ENCODE results near the gene TRAK1.
A peak's percentile ranks its signal among the peaks of the same experiment; 100 is the strongest.

Gene TRAK1

DNA sequence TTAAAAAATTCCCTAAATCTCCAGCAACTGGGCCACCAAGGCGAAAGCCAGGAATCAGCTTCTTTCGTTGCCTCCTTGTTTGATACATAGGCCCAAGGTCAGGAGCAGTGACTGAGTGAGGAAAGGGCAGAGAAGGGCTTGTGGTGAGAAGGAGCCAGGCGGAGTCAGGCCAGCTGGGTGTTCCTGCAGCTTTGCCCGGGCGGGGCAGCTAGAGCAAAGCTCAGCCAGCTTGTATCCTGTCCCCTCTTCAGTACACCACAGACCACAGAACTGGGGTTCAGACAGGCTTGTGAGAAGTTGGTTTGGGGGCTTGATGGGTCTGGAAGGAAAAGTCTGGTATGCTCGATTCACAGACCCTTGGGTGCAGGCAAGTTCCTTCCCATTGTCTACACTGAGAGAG, 122.3 kb downstream of the TRAK1 start:
- DNase-seq: no peak

DNA sequence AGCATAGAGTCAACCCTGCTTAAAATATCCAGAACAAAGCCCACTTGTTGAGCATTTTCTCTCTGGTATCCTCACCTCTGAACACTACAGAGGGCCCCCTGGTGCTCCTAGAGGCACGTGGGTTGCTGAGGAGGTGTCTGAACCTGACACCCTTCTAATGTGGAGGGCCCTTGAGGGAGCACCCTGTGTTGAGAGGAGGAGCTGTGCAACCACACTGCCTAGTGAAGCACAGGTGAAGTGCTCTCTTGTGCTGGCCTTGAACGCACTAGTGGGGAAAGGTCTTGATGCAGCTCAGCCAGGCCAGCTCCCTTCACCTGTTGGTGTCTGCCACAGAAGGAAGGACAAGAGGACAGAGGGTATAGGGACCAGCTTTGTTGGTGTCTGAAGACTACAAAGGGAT, 122.9 kb downstream of the TRAK1 start:
- no peak for DNase-seq

DNA sequence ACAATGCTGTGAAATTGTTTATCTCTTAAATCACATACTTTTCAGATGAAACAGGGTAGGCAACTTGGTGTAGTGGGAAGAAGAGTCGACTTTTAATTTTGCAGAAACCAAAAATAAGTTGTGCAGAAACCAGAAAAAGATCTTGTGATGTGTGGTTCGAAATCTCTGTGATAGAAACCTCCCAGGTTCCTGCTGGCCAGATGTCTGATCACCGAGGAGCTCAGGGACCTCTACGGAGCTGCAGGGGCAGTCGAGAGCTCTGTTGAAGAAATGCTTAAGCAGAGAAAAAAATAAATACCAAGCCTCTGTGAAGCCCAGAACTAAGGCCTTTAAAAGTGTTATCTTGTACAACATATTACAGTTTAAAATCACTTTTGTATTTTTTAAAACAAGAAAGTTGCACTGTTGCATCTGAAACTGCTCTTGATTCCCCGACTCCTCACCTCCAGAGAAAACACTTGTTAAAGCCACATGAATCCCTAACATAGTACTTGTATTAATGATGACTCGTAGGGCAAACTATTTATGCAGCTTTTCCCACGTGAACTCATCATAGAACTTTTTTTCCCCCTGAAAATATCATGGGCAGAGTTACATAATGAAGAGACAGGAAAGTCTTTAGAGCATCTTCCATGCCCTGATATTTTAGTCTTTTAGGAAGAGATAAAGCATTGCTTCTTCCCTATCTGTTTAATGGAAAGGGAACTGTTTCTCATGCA, 123.6 kb downstream of the TRAK1 start:
- DNase-seq: no peak

DNA sequence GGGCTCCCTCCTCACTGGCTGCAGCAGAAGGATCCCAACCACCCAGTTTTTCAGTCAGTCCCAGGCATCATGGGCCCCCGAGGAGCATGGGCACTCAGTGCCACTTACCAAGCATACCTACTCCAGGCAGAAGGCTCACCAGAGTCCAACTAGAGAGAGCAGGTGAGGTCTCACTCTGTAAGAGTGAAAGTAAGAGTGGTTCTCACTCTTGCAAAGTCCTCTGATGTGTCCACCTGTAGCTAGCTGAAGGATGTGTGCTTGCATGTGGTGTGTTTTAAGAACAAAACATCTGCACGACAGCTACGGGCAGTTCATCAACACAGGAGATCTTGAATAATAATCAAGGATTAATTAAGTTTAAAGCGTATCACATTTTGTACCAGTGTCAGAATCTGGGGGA, 125.1 kb downstream of the TRAK1 start:
- no peak for DNase-seq

DNA sequence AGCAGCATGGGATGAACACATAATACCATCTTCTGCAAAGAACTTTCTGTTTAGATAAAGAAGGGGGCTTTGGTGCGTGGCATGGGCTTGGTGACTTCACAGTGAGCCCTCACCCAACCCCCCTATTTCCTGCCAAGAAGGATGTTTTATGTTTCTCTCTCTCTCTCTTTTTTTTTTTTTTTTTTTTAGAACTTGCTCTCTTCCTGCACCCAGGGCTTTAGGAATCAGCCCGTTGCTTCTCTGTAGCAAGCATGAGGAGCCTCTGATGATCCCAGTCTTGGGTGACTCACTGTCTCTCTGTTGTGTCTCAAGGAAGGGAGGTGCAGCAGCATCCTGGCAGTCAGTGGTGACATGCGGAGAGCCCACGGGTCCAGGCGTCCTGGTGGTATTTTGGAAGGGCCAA, 125.8 kb downstream of the TRAK1 start:
- DNase-seq: no peak

DNA sequence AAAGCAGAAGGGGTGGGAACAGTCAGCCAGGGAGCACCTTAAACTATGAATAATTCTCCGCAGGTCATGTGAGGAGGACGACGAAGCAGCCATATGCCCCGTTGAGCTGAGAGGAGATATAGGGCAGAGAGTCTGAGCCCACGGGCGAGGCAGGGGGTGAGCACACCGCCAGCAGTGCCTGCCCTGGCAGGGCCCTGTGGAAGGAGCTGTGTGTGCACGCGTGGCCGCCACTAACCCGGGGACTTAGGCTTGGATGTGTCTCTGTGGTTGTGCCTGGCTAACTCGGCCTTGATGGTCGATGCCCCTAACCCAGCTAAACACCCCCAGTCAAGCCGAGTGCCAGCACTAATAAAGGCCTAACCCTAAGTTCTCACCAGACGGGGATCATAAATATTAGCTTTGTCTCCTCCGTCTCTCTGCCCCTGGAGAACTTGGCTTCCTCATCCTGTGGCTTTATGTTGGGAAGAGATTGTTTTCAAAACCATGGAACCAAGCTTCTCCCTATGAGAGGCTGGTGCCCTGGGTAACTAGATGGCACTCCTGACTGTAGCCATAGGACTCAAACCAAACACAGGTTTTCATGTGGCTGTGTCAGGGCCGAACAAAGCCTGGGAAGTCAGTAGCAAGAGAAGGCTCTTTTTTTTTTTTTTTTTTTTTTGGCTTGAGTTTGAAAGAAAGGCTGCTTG, 129.4 kb downstream of the TRAK1 start:
- DNase-seq: no peak

DNA sequence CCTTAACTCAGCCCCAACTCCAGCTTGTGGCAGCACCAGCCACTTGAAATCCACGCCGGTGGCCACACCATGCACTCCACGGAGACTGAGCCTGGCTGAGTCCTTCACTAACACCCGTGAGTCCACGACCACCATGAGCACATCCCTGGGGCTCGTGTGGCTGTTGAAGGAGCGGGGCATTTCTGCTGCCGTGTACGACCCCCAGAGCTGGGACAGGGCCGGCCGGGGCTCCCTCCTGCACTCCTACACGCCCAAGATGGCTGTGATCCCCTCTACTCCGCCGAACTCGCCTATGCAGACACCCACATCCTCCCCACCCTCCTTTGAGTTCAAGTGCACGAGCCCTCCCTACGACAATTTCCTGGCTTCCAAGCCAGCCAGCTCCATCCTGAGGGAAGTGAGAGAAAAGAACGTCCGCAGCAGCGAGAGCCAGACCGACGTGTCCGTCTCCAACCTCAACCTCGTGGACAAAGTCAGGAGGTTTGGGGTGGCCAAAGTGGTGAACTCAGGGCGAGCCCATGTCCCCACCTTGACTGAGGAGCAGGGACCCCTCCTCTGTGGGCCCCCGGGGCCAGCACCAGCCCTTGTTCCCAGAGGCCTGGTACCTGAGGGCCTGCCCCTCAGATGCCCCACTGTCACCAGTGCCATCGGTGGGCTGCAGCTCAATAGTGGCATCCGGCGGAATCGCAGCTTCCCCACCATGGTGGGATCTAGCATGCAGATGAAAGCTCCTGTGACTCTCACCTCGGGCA, 132.0 kb downstream of the TRAK1 start:
- no peak for DNase-seq

DNA sequence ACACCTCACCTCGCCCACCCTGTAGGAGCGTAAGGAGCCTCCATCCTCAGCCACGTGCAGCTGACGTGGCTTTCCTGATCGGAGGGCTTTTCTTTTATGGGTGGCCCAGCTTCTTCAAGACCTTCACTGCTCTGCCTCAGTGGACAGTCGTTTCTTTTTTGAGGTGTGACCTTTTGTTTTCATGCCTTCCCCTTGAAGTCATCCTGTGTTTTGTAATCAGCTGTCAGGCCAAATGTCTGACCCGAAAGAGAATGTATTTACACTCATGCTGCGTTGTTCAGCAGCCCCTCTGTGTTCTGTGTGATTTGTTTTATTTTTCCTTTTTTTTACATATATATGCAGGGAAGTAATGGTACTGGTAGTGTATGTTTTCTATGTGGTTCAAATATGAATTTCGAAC, 133.0 kb downstream of the TRAK1 start:
- DNase-seq: no peak

DNA sequence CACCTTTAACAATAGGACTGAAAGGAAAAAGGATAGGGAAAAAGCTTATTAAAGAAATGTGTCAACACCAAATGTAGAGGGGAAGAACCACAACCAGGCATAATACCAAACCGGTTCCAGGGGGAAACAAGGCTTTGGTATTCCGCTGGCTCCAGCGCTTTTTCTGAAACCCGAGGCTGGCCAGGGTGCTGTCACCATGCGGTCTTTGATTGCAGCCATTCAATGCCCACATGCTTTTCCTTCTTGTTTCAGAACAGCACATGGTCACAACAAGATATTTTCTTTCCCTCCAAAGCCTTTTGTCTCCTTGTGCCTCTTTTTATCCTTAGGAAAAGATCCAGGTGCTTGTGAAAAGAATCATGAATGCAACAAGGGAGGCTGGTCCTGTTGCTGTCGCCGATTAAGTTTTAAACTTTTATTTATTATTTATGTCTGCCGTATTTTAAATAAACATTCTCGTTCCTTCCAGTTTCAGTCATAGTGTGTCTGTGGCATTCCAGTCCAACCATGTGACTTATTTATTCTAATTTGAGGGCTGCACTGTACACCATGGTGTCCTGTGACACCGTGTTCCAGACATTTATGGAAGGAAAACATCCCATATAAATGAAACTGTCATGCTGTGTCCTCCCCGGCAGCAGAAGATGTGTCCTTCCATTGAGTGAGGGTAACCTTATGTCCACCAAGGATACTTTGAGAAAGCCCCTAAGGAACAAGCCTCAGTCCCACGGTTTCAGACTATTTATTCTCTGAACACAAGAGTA, 133.7 kb downstream of the TRAK1 start:
- no peak for DNase-seq

DNA sequence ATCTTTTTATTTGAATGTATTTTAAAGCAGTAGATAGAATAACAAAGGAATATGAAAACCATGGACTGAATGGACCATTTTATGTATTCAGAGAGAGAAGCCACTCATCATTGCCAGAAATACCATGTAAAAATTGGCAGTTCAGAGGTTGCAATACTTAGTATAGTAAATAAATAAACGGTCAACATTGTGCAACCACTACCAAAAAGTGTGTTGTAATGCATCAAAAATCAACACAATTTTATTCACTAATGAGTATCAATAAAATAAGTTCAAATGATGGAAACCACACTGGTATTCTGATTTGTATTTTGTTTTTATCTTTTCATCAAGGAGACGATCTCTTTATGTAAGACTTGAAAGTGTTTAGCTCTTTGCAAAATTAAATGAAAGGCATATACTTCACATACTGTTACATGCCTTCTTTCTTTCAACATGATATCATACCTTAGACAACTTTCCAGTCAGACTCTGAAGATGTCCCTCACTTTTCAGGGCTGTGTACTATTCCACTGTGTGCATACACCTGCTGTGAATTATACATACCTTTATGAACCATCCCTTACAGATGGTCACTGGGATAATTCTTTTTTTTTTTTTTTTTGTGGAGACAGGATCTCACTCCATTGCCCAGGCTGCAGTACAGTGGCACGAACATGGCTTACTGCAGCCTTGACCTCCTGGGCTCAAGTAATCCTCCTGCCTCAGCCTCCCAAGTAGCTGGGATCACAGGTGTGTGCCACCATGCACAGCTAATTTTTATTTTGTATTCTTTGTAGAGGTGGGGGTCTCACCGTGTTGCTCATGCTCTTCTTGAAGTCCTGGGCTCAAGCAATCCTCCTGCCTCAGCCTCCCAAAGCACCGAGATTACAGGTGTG, 134.6 kb downstream of the TRAK1 start:
- no peak for DNase-seq

DNA sequence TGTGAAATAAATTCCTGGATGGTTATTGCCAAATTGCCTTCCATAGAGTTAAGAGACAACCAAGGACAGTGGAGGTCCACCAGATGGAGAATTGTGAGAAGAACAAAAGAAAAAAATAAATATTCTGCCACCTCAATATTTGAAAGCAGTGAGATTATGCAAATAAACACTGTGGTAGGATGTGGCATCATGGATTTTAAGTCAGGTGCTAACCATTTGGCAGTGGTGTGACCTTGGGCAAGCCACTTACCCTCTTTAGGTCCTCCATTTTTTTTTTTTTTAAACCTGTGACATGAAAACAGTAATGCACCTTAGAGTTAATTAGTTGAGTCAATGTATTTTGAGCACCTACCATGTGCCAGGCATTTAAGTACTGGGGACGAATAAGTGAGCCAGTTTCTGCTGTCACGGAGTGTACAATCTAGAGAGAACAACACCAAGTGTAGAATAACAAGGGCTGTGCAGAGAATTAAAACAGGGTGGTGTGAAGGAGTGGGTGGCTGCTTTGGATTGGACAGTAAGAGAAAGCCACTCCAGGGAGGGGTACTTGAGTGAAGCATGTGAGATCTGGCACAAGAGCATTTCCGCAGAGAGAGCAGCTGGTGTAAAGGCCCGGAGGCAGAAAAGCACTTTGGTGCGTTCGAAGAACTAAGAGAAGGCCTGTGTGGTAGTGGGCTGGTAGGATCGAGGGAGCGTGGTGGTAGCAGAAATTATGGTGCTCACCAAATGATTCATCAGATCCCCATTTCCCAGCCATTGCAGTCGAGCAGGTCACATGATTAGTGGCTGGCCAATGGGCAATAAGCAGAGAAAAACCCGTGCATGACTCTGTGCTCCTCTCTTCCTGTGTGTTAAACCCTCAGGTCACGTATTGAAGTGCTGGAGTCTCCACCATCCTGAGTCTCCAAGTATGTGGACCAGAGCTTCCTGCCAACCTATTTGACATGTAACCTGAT, 135.6 kb downstream of the TRAK1 start:
- no peak for DNase-seq

DNA sequence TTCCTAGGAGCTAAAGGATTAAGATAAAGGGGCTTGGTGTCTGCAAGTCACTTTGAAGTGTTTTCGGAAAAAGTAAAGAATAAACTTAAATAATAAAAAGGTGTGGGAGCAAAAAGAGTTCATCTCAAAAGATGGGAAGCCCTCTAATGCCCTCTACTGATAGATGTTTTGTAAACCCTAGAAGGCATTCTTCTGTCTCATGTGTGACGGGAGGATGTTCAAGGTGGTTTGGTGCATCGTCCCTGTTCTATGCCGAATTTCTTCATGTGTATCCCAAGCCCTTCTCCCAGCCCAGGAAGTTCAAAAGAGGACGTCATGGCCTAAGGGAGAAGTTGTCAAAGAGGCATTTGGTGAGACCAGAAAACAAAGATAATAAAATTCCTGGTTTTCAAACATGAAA, 137.6 kb downstream of the TRAK1 start:
- no peak for DNase-seq

DNA sequence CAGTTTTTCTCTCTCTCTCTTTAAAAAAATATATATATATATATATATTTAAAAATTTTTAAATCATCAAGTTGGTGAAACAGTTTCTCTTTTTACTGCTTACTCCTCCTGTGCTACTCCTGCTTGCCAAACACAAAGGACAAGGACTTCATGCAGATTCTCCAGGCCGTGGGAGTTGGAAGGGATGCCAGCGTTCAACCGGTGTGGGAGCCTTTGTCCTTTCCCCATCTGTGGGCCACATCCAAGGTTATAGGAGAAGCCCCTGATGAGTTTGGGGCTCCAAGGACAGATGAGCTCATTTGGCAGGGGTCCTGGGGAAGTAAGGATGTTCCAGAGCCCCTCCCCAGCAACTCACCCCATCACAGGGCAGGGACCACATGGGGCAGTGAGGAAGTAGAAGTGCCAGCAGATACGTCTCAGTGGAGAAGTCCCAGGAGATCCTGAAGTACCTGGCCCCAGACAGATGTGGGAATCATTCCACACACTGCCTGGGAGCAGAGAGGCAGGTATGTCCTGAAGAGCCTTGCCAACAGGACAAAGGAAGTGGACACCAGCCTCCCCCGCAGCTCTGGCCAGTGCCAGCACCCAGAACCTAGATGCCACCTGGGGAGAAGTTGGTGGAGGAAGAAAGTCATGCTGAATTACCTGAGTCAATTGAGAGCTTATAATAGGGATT, 138.2 kb downstream of the TRAK1 start:
- no peak for DNase-seq

DNA sequence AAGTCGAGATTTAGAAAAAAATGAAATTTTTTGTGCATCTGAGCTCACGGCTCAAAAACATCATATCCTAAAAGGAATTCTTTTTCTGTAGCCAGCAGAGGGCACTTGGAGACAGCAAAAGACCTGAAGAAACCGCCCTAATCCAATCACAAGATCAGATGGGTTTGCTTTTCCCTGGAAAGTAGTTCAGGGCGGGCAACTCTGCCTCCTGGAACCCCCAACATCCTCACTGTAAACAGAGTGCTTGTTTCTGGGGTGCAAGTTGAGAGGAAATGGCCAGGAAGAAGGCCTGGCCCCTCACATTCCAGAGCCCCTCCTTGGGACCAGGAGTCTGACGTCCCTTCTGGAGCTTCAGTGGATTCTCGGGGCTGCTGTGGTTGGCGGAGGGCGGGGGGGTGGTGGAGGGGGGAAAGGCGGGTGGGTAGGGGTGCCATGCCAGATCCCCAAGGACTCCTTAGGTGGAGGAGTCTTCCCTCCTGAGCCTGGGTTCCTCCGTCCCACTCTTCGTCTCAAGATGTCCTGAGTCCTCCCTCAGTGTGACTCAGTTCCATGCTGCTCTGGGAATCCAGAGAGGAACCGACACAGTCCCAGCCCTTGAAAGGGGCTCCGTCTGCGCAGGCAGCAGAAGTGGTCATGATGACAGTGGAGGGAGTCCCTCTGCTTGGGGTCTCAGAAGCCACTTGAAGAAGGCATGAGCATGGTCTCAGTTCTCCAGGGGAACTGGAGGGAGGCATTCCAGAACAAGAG, 139.0 kb downstream of the TRAK1 start:
- DNase-seq: peak; percentile 35 to 55 (median 42)

DNA sequence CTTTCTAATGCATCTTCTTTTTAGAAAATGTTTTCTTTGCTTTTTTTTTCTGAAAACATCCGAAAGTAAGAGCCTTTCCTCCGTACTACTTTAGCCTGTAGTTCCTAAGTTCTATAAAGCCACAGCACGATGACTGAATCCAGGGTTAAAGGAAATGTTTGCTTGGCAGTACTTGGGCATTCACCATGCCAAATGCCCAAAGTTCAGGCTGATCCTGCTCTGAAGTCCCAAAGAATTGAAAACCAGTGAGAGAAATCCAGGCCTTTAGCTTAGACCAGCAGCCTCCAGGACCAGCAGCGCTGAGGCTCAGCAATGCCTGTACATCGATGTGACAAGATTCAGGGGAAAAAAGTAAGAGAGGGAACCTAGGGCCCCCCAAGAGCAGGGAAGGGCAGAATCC, 139.7 kb downstream of the TRAK1 start:
- no peak for DNase-seq

DNA sequence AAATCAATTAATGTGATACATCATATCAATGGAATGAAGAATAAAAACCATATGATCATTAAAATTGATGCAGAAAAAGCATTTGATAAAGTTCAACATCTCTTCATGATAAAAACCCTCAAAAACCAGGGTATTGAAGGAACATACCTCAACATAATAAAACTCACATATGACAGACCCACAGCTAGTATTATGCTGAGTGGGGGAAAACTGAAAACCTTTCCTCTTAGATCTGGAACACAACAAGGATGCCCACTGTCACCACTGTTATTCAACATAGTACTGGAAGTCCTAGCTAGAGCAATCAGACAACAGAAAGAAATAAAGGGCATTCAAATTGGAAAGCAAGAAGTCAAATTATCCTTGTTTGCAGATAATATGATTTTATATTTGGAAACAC, 144.4 kb downstream of the TRAK1 start:
- no peak for DNase-seq

DNA sequence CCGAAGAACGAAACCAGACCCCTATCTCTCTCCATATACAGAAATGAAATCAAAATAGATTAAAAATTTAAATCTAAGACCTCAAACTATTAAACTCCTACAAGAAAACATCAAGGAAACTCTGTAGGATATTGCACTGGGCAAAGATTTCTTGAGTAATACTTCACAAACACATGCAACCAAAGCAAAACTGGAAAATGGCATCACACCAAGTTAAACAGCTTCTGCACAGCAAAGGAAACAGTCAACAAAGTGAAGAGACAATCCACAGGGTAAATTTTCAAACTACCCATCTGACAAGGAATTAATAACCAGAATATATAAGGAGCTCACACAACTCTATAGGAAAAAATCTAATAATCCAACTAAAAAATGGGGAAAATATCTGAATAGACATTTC, 145.5 kb downstream of the TRAK1 start:
- DNase-seq: no peak

DNA sequence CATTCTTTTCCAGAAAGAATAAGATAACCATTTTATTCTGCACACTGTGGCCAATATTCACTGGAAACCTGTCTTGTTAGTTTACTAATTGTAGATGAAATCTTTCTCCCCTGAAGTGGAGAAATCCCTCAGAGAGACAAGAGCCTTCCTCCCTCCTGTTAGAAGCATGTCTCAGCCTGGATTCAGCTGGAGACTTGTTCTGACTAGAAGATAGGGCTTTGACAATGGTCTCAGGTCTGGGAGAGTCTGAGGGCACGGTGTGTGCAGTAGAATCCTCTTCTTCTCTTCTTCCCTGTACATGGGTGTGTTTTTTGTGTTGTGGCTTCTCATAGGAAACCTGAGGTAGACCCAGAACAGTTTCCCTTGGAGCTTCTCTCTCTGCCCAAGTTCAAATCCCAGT, 154.9 kb downstream of the TRAK1 start:
- DNase-seq: no peak

DNA sequence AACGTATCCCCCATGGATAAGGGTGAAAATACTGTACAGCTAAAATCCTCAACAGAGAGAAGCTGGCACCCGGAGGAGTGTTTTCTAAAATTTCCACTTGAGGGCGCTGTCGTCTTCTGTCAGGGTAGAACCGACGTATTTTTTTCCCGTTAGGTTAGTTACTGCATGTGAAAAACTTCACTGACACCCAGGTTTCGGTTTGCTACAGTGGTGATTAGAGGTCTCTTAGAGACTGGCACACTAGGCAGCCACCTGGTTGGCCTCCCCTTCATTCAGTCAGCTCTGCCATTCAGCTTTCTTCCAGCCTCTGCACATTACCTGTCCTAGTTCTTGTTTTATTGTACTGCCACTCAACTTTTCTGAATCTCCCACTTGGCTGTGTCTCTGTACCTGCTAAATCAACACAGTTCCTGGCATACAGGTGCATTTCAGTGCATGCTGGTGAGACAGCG, 156.4 kb downstream of the TRAK1 start:
- DNase-seq: peak; percentile 67 to 80 (median 72)

All from suppressor macrophage (primary cell).